GDM1 (cell line): Measurements from ENCODE around the gene RERE.

Experiments
- DNase-seq: peaks from one replicate; lab custom pipeline; 2025; lab: John Stamatoyannopoulos, UW

RERE gene

DNA sequence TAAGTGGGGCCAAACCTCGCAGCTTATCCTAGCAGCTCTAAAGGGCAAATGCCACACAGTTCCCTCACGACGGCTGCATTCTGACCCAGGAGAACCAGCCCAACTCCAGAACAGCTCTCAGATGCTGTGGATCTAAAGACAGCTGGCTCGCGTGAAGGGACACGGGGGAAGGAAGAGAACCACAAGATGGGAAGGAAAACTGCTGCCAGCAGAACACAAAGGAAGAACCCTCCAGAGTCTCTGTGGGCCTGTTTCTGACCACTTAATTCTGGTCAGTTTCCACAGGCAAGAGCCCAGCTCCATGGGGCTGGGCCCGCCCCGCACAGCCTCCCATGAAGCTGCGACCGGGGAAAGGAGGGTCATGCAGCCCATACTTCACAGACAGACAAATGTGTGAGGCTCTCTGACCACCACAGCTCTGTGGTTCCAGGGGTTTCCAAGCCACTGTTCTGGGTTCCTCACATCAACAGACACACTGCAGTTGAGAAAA, 438.4 kb downstream of the RERE start:
- no peak for DNase-seq

DNA sequence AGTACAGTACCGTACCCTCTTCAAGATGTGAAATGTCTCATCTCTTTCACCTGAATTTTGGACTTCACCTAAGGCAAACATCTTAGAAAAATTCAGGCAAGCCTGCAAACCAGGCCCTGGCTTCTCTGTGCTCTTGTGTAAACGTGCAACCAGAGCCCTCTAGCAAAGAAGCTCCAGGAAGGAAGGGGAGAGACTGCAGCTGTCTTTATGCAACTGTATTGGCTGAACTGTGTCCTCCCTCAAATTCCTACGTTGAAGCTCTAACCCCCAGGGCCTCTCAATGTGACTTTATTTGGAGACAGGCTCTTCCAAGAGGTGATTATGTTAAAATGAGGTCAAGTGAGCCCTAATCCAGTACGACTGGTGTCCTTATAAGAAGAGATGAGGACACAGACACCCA, 439.3 kb downstream of the RERE start:
- DNase-seq = no peak

DNA sequence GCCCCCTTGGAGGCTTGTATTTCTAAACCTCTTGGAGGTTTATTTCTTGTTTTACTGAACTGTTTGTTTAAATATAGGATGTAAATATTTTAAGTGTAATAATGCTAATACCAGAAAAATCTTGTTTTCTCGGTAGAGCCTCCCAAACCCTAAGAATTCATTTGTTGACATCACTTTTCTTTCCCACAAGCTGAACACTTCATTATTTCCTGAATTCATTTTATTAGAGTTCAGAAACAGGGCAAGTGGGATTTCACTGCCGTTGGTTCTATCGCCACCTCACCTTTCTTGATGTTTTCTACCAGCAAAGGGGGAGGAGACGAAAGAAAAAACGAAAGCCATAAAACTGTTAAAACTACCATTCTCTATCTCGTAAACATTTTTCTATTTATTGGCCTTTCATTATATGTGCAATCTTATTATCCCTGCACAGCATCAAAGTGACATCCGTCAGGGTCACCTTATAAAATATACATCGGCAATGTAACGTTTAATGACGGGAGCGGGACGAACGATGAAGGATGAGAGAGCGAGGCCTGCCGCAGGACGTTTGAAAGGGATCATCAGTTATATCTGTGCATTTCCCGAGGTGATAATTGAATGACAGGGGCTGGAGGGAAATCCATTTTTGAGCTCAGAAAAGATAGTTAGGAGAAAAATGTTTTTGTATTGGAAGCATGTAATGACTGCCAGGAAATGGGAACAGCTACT, 440.0 kb downstream of the RERE start:
- no peak for DNase-seq

DNA sequence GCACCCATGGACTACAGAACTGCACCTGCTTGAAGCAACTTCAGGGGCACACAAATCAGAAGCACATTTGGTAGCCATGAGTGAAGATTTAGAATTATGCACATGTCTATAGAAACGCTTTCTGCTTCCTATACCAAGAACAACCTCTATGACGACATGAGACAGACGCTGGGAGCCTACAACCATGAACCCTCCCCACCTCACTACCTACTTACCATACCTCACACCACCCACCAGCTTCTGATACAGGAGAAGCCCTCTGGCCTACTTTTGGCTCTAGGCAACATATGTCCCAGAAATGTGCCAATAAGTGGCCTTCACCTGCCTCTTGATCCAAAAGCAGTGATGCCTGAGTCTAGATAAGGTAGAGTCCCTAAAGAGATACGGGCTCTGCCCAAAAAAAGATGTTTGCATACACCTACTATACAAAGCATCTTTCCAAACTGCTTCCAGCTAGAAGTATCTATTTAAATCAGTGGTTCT, 441.0 kb downstream of the RERE start:
- DNase-seq = no peak

DNA sequence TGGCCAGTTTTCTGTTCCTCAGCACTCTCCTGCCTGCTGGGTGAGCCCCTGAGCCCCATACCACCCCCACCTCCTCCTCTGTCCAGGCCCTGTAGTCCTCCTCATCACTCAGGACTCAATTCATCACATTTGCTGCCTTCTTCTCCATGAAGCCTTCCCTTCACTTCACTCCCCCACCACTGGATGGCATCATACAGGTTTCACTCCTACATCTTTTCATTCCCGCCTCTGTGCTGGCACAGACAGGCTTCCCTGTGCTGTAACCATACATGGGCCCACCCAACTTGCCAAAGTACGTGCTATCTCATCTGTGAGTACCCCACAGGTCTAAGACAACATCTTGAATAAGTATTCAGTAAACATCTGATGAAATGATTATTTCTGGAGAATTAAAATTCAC, 442.6 kb downstream of the RERE start:
- DNase-seq = no peak

DNA sequence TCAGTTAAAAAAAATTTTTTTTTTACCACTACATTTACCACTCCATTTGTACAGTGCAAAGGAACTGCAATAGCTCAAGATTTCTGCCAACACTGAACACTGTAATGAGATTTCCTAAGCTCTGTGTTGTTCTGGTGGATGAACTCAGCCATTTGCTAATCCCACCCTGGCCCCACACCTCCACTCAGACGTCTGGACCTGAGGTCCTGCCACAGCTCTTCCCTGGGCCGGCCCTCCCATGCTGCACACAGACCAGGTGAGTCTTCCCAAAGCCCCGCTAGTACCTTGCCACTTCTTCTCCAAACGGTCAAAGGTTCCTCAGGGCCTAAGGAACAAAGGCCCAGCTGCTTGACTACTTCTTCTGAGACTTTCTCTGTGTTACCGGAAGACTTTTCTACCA, 443.1 kb downstream of the RERE start:
- no peak for DNase-seq

DNA sequence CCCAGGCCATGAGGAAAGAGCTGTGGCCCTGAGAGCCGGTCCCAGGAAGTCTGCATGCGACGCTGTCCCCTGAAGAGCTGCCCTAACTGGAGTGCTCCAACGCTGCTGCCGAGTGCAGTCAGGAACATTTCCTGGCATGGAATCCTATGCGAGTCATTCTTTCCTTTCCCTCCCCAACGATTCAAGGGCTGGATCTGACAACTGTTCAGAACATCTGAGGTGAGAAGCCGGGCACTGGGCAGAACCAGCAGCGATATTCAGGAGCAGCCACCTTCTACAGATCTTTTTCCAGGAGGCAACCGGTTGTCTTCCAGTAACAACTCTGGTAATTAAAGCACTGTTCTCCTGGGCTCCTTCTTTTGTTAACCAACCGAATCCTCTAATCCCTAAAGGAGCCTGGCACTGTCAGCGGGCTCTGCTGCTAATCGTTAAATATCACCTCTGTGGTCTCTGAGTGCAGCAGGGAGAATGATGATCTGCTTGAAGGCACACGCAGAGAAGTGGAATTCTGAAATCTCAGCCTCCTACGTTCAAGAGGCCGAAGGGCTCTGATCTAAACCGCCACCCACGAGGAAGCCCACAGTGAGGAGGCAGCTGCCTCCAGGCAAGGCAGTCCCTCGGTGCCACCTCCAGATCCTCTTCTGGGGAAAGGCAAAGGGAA, 443.7 kb downstream of the RERE start:
- DNase-seq = no peak

DNA sequence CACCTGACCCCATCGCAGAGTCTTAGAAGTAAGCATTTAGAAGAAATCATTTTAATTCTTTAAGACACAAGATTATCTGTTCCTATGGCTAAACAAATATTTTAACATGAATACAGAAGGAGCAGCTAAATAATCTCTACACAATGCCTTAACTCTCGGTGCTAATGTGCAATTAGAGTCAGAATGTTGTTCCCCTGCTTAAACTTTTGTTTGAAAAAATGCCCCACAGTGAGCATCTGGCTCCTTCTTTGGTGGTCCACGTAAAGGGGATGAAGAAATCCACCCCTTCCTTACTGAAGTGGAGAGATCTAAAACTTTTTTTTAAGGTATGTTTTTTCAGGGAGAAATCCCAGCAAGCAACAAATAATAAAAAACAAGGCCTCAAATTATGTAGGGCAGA, 444.3 kb downstream of the RERE start:
- DNase-seq = no peak

DNA sequence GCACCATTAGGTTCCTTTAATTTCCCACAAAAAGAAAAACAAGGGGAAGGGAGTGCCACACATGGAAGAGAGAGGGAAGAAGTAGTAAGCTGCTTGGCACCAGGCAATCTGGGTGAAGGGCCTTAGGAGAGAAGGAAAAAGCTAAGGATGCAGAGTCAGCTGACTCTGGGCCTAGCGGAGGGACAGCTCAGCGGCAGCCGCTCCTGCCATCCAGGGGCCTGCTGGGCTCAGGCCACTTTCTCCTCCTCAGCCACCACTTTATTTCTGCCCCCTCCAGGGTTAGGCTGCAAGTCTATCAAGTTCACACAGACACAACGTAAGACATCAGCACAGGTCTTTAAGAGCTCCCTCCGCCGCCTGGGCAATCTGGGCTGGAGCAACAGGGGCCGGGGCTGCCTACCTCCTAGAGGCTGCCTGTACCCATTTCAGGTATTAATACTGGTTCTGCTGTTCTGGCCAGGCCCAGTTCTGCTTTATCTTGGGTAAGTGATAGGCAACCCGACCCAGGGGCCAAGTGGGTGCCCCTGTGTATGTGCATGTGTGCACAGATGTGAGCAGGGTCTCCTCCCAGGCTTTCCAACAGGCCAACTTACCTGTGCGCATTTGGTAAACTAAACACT, 446.0 kb downstream of the RERE start:
- no peak for DNase-seq

DNA sequence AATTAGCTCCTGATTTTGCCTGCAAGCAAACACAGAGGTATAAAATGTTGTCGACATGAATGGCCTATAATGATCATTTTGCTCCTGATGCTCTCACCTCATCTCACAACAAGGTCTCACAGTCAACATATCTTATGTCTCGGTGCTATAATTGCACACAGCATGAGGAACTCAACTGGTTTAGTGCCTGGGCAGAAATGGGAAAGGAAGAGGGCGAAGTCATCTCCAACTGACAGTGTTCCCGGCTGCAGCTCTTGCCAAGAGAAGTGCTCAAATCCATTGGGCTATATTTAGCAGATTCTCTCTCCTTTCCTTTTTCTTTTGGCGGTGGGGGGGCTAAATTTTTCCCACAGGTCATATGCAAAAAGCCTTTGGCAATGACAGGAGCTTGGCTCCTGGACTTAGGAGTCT, 446.5 kb downstream of the RERE start:
- DNase-seq = no peak

DNA sequence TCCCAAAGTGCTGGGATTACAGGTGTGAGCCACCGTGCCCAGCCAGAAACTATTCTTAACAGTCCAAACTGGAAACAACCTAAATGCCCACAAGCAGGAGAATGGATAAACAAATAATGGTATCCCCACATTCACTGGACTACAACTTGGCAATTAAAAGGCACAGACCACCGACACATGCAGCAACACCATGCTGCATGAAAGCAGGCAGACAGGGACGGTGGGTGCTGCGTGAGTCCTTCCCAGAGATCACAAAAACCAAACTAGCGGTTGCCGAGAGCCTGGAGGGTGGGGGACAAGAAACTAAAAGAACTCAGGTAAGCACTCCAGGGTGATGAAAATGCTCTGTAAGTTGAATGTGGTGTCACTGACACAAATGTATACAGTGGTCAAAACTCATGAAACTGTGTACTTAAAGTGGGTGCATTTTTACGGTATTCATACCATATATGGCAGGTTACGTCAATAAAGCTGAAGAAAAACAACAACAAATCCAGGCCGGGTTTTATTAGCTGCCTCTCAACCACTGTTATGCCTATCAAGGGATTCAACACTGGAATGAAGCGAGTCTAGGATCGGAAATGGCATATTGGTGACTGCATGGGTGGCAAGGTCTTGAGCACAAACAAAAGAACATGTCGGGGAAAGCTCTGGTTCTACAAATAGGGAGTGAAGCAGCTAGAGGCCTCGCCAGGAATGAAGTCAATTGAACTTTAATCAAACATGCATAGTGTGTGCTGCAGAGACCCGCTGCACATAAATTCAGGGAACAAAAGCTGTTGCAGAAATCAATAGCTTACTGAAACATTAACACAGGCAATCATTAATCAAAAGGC, 447.2 kb downstream of the RERE start:
- no peak for DNase-seq

DNA sequence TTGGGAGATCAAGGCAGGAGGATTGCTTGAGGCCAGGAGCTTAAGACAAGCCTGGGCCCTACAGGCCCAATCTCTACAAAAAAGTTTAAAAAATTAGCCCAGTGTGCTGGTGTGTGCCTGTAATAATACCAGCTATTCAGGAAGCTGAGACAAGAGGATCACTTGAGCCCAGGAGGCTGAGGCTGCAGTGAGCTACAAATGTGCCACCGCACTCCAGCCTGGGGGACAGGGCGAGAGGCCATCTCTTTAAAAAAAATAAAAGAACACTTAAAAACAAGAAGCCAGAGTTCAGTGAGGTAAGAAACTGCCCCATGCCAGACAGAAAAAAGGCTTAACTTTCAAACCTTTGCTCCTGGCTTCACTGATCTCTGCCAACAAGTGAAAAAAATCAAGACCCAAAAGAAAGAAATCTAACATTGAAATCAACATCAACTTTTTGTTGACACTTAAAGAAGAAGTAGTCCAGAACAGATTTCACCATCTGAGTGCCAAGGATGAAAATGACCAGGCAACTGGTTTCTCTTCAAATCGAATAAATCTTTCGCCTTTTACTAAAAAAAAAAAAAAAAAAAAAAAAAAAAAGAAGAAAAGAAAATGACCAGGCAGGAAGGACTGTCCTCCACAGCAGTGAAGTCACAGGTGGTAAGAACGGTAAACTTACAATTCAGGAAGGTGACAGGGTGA, 448.3 kb downstream of the RERE start:
- DNase-seq = no peak

DNA sequence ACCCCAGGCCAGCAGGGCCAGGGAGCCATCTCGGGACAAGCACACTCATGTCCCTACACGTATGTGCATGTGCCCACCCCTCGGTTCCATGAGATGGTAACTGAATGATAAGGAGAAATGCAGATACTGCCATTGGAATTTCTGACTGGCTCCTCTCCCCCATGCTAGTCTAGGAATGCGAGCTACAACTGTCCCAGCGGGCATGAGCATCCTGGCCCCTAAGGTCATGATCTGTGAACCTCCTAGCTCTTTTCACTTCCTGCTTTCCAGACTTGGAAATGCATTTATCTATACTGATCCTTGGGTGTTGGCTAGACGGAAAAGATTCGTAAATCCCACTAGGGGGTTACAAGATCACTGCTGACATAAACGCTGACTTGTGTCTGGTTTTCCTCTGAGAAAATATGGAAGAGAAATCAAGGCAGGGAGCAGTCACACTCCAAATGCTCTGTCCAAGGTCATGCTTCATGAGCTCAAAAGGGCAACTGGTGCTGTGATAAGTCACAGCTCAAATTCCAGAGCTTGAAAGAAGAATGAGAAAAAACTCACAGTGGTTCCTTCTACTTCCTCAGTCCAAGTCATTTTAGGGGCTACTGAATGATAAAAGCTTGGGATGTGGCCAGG, 449.8 kb downstream of the RERE start:
- DNase-seq = no peak

DNA sequence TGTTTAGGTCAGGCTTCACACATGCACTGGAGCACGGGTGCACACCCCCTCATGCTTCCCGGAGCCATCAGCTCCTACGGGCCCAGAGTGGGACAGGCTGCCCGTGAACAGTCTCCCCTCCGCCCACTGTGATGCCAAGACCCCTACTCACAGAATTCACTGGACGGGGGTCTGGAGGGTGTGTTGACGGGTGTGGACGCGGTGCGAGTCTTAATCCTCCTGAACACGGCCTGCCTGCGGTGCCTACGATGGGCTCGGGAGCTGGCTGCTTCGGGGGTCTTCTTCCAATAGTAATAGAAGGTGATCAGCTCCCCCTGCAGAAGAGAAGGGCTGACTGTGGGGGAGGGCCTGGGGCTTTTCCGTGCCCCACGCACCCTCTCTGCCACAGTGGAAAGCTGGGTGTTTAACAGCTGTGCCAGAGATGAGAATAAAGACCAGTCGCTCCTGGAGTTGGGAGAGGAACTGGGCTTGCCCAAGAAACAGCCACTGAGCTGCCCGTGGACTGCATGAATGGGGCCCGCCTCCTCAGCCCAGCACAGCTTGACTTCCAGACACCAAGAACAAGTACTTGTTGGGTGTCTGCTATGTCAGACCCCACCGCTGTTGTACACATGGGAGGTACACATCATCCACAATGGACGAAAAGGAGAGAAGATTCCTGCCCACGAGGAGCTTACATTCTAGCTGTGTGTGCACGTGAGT, 451.6 kb downstream of the RERE start:
- DNase-seq = no peak

DNA sequence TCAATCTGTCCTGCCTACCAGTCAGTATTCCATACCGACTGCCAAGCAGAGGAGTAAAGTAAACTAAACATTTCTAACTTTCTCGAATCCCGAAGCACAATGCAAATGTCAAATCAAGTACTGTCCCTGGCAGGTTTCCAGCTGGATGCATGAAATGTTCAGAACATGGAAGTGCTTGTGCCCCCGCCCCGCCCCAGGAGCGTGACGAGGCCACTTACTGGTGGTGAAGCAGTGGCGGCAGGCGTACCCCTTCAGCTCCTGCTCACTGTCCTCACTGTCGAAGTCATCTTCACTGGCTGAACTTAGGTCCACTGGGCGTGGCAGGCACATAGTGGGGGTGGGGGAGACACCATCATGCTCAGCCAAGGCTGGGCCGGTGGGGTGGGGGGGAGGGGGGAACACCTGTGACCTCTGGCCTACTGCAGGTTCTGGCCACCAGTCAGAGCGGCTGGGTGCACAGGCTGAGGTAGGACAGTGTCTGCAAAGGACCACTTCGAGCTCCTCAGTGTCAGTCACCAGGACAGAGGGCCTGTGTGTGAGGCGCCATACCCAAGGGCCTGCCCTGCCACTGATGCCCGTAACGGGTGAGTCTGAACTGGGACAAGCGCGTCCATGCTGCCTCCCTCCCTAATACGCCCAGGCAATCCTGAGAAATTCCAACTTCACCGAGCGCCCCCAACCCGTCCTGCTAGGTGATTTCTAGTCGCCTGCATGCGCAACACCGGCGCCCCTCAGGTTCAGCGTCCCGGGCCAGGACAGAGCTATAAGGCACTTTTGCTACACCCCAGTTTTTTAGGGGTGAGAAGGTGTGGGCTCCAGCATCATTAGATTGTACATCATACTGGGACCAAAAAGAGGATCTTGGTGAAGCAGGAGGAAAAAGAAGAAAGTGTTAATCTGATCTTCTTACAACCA, 452.7 kb downstream of the RERE start:
- no peak for DNase-seq

DNA sequence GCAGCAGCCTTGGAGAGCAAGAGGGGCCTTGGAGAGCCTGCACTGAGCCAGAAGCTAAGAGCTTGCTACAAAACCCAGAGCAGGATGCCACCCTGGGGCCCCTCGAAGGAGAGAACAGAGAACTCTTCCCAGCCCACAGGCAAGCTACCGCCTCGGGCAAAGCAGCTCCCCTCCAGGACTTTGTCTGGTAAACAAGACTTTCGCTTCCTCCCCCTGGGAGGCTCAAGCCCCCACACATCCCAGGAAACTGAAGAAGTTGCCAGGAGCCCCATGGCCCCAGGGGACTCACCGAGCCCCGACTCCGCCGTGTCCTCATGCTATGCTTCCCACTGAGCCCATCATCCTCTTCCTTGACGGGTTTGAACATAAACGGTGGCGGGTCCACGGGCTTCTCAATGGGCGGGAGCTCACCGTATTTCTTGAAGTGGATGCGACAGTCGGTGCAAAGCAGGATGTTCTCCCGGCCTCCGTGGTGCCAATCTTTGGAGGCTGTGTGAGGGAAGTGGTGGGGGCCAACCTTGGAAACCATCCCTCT, 453.6 kb downstream of the RERE start:
- DNase-seq = no peak

DNA sequence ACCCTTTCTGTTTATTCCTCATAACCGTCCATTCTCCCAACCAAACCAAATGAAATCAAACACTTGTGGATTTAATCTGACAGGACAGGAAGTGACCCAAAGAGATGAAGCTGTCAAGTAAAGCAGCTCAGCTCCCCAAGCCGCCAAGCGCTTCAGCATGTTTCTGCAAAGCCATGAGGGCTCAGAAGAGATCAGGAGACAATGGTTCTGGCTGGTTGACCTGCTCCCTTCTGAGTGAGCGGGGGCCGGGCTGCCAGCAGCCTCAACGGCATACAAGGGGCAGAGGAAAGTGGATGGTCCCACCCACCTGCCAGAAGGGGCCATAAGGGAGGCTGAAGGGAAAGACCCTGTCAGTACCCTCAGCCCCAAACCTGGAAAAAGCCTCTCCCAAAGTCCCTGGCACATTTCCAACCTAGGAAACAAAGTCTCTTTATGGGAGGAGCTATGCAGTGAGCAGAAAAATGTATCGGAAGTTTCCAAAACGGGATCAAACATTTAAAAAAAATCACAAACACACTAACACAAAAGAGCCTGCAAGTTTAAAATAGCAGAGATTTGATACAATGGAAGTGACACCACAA, 454.2 kb downstream of the RERE start:
- no peak for DNase-seq

DNA sequence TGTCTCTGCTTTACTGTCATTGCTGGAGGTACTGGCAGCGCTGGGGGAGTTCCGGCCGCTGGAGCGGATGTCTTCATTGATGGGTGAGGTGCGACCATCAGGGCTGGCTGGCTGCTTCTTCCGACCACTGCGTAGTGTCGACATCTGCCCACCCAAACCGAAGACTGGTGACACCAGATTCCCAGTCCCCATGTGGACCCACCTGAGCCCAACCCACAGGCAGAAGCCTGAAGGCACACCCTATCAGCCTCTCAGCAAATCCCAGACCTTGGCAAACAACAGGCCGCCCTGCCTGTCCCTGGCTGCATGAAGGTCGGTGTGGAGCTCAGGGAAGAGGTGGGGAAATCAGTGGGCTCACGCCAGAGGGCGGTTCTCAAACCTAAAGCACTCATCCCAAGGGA, 454.7 kb downstream of the RERE start:
- DNase-seq = no peak
